ENCODE measurements around the gene MRAS. TPM values are rescaled to one million over a fixed set of nuclear protein-coding genes. Genes with fewer than 3 reads are reported as not detected.
"Not testable (repeated sequence)": the region's sequence is repeated elsewhere in the genome, so short reads cannot be mapped to it uniquely, and the experiment has no call there.

Gene MRAS
- total and polyA plus RNA-seq, 7 experiments from 2014 or later = 0.05 to 4.9 (median 0.80) TPM; not detected in 2

DNA sequence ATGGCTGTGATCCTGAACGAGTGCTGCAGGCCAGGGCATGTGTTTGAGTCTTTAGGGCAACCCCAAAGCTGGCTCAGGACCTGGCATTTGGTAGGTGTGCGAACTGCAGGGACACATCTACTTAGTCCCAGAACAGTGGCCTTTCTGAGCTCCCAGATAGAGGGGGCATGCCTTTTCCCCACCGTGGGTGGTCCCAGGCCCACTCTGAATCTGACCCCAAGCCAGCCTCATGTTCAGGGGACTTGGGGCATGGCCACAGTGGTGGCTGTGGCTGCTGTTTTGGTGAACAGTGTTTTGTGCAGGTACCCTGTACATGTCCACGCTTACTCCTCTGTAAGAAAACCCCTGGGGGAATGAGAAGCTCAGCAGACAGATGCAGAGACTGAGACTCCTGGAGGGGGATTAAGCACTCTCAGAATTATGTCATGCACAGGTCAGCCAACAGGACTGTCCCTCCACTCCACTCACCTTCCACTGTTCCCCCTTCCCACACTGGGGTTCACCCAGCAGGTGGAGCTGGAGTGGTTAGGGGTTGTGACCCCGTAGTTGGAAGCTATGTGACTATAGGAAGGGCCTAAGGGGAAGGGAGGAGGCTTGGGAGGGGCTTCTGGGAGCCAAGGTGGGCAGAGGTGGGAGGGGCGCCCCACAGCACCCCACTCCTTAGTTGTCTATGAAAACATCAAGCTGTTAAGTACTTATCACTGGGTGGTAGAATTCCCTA is 102.5 kb downstream of the MRAS start:
- ATAC-seq (no peak), DNase-seq (no peak)
- H3K36me3 Mint-ChIP-seq = no peaks in the 10 kb centered on the region
- POLR2A ChIA-PET = no interaction called here
- intact Hi-C loops (cut with micrococcal nuclease) = no loop called here
- Histone ChIP-seq H3K27me3 (ENCODE audit: control insufficient read depth in 2 of 2, insufficient read depth in 2 of 2, low read length in 2 of 2) (no peaks in the 10 kb centered on the region), H3K27ac (ENCODE audit: low read depth, low read length) (no peak overlapping the region), H3K4me3 (ENCODE audit: low read length) (no peak overlapping the region), H3K9me3 (ENCODE audit: control insufficient read depth in 2 of 3, low read length in 3 of 3) (no peaks in the 10 kb centered on the region), H3K4me1 (ENCODE audit: control insufficient read depth in 2 of 2, insufficient read depth in 2 of 2, low read length in 2 of 2) (no peaks in the 10 kb centered on the region), H3K36me3 (ENCODE audit: control insufficient read depth in 2 of 3, insufficient read depth in 3 of 3, low read length in 3 of 3) (no peaks in the 10 kb centered on the region)
- CTCF ChIA-PET = no interaction called here
- peaks cover 0 to 3% (median 0%) of the 10 kb centered on the region in 7 donors for H3K4me1 Mint-ChIP-seq
- peaks cover 0 to 3% (median 0%) of the 10 kb centered on the region in 5 donors for H3K27me3 Mint-ChIP-seq
- H3K9me3 Mint-ChIP-seq = no peaks in the 10 kb centered on the region
- H3K27ac Mint-ChIP-seq = no peak overlapping the region
- H3K4me3 Mint-ChIP-seq = no peak overlapping the region

DNA sequence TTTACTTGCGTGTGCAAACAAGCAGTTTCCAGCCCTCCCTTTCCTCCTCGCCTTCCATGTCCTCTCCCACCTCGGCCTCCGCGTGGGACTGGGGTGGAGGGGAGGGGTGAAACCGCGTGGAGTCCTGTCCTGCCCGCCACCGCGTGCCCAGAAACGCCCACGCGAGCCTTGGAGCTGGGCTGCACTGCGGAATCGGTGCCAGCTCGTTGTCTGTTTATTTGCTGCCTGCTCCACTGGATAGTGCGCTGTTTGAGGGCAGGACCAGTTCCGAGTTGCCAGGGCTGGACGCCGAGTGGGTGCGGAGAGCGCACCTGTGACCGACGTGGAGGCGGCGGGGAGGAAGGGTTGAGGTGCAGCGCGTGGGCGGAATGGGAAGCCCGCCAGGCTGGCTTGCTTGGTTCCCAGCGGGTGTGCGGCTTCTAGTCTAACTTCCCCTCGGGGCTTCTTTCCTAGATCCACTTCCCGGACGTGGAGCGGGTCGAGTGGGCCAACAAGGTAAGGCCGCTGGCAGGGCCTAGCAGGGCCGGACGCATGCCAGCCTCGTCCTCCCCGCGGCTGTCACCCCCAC is 103.3 kb downstream of the MRAS start:
- Mint-ChIP-seq H3K36me3 (no peaks in the 10 kb centered on the region), H3K27ac (no peak overlapping the region), H3K4me3 (no peak overlapping the region), H3K27me3 (peaks cover 0 to 3% (median 0%) of the 10 kb centered on the region in 5 donors), H3K4me1 (peaks cover 0 to 9% (median 0%) of the 10 kb centered on the region in 7 donors), H3K9me3 (no peaks in the 10 kb centered on the region)
- Histone ChIP-seq H3K27ac (ENCODE audit: low read depth, low read length) (no peak overlapping the region), H3K27me3 (ENCODE audit: control insufficient read depth in 2 of 2, insufficient read depth in 2 of 2, low read length in 2 of 2) (no peaks in the 10 kb centered on the region), H3K9me3 (ENCODE audit: control insufficient read depth in 2 of 3, low read length in 3 of 3) (no peaks in the 10 kb centered on the region), H3K4me3 (ENCODE audit: low read length) (no peak overlapping the region), H3K4me1 (ENCODE audit: control insufficient read depth in 2 of 2, insufficient read depth in 2 of 2, low read length in 2 of 2) (no peaks in the 10 kb centered on the region), H3K36me3 (ENCODE audit: control insufficient read depth in 2 of 3, insufficient read depth in 3 of 3, low read length in 3 of 3) (no peaks in the 10 kb centered on the region)
- ChIA-PET POLR2A (no interaction called here), CTCF (no interaction called here)
- DNase-seq (no peak), ATAC-seq (no peak)
- intact Hi-C loops (cut with micrococcal nuclease) = no loop called here

DNA sequence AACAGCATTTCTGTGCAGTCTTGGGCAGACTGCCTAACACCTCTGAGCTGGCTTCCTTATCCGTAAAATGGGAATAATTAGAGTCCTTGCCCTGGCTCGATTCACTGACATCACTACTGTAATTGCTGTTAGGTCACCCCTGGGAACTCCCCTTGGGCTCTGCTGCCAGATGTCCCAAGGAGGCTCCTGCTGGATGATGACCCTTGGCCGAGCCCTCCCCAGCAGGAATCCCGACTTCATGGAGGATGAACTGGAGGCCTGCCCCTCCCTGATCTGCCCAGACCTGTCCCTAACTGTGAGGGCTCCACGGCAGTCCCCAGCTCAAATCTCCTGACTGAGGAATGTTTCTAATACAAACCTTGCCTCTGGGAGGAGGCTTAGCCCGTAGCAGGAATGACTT is 104.1 kb downstream of the MRAS start:
- H3K9me3 Mint-ChIP-seq = no peaks in the 10 kb centered on the region
- peaks cover 0 to 9% (median 0%) of the 10 kb centered on the region in 7 donors for H3K4me1 Mint-ChIP-seq
- POLR2A ChIA-PET = no interaction called here
- Histone ChIP-seq H3K36me3 (ENCODE audit: control insufficient read depth in 2 of 3, insufficient read depth in 3 of 3, low read length in 3 of 3) (no peaks in the 10 kb centered on the region), H3K27me3 (ENCODE audit: control insufficient read depth in 2 of 2, insufficient read depth in 2 of 2, low read length in 2 of 2) (no peaks in the 10 kb centered on the region), H3K9me3 (ENCODE audit: control insufficient read depth in 2 of 3, low read length in 3 of 3) (no peaks in the 10 kb centered on the region), H3K4me1 (ENCODE audit: control insufficient read depth in 2 of 2, insufficient read depth in 2 of 2, low read length in 2 of 2) (no peaks in the 10 kb centered on the region), H3K27ac (ENCODE audit: low read depth, low read length) (no peak overlapping the region), H3K4me3 (ENCODE audit: low read length) (no peak overlapping the region)
- H3K36me3 Mint-ChIP-seq = no peaks in the 10 kb centered on the region
- intact Hi-C loops (cut with micrococcal nuclease) = no loop called here
- H3K27me3 Mint-ChIP-seq = peaks cover 0 to 3% (median 0%) of the 10 kb centered on the region in 5 donors
- ATAC-seq = no peak
- no peak for DNase-seq
- CTCF ChIA-PET = no interaction called here
- H3K4me3 Mint-ChIP-seq = no peak overlapping the region
- no peak overlapping the region for H3K27ac Mint-ChIP-seq

DNA sequence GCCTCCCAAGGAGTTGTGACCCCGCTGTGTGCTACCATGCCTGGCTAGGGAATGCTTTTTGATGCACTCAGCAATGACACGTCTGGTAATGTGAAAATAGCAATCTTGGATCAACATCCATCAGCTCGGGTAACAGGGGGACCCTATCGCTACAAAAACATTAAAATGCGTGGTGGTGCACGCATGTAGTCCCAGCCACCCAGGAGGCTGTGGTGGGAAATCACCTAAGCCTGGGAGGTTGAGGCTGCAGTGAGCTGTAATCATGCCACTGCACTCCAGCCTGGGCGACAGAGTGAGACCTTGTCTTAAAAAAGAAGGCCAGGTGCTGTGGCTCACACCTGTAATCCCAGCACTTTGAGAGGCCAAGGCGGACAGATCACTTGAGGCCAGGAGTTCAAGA is 105.6 kb downstream of the MRAS start:
- intact Hi-C loops (cut with micrococcal nuclease); CTCF ChIA-PET; H3K27me3 ChIP-seq (ENCODE audit: control insufficient read depth in 2 of 2, insufficient read depth in 2 of 2, low read length in 2 of 2); ATAC-seq; POLR2A ChIA-PET; H3K27ac ChIP-seq (ENCODE audit: low read depth, low read length); DNase-seq; H3K36me3 ChIP-seq (ENCODE audit: control insufficient read depth in 2 of 3, insufficient read depth in 3 of 3, low read length in 3 of 3); H3K36me3 Mint-ChIP-seq; H3K4me1 Mint-ChIP-seq; H3K27me3 Mint-ChIP-seq; H3K4me3 Mint-ChIP-seq; H3K9me3 ChIP-seq (ENCODE audit: control insufficient read depth in 2 of 3, low read length in 3 of 3); H3K4me1 ChIP-seq (ENCODE audit: control insufficient read depth in 2 of 2, insufficient read depth in 2 of 2, low read length in 2 of 2); H3K27ac Mint-ChIP-seq; H3K4me3 ChIP-seq (ENCODE audit: low read length); H3K9me3 Mint-ChIP-seq: not testable (repeated sequence)

Other genes with a start within 250 kb of the MRAS start
- gene DZIP1L, start 233.0 kb upstream of the MRAS start, total RNA-seq = under 1 TPM in 1 of 5 experiments, not detected in 4; 0.15 TPM
- gene DZIP1L, start 233.0 kb upstream of the MRAS start, polyA plus RNA-seq = not detected
- not detected for gene A4GNT, start 216.2 kb upstream of the MRAS start, total RNA-seq
- gene A4GNT, start 216.2 kb upstream of the MRAS start, polyA plus RNA-seq = not detected
- gene DBR1, start 173.7 kb upstream of the MRAS start, total RNA-seq = 10 to 100 TPM; 15.4 to 28.2 (median 20.8) TPM
- gene DBR1, start 173.7 kb upstream of the MRAS start, polyA plus RNA-seq = 10 to 100 TPM; 14.7 to 23.2 TPM
- 10 to 100 TPM; 51.9 to 72.3 (median 67.0) TPM for gene ARMC8, start 161.3 kb upstream of the MRAS start, total RNA-seq
- gene ARMC8, start 161.3 kb upstream of the MRAS start, polyA plus RNA-seq = 10 to 100 TPM; 43.3 to 44.1 TPM
- 1 to 10 TPM in 2 of 5 experiments, under 1 TPM in 2, not detected in 1; 0.69 to 2.0 (median 1.2) TPM for gene NME9, start 18.7 kb upstream of the MRAS start, total RNA-seq
- gene NME9, start 18.7 kb upstream of the MRAS start, polyA plus RNA-seq = under 1 TPM; 0.52 to 0.71 TPM
- under 1 TPM in 2 of 5 experiments, not detected in 3; 0.32 to 0.41 TPM for gene ESYT3, start 86.0 kb downstream of the MRAS start, total RNA-seq
- gene ESYT3, start 86.0 kb downstream of the MRAS start, polyA plus RNA-seq = under 1 TPM in 1 of 2 donors, not detected in 1; 0.14 TPM
- 10 to 100 TPM; 11.8 to 35.1 (median 21.1) TPM for gene CEP70, start 245.7 kb downstream of the MRAS start, total RNA-seq
- gene CEP70, start 245.7 kb downstream of the MRAS start, polyA plus RNA-seq = 10 to 100 TPM; 12.0 to 12.9 TPM

Data from naive thymus-derived CD4-positive, alpha-beta T cell (primary cell).